Panc1 (cell line): Measurements from ENCODE around the gene NECTIN1. TPM values are rescaled to one million over a fixed set of nuclear protein-coding genes. Genes with fewer than 3 reads are reported as not detected.

Experiments used
- ATAC-seq: fragments of 200-7000 bp; cut with Tn5 transposase; 2 replicates; pipeline ENCODE4 v1.9.1; 2020; ENCODE audit warnings: mild to moderate bottlenecking, moderate library complexity
- BruUV-seq: library from RNA; stranded (reverse); fragments of 400-500 nt; replicated peaks from 2 replicates; lab custom pipeline; 2021; lab: Mats Ljungman, UMichigan
- CTCF ChIA-PET: fragments of 300-600 bp; sonication (Branson Sonifier 250); formaldehyde crosslinking; loops from one replicate; lab custom pipeline; 2022; ENCODE audit warnings: antibody characterized with exemption; lab: Charles Lee
- POLR2A ChIA-PET: fragments of 300-600 bp; sonication (Branson Sonifier 250); formaldehyde crosslinking; loops from one replicate; lab custom pipeline; 2022; ENCODE audit warnings: antibody characterized with exemption; lab: Charles Lee
- DNase-seq: peaks from one replicate; pipeline ENCODE4 v3.0.0-alpha.2; 2010; ENCODE audit warnings: low read depth, low spot score
- H3K27ac ChIP-seq: 2 replicates; pipeline ENCODE4 v1.5.1; 2011; ENCODE audit warnings: mild to moderate bottlenecking, low read length, inconsistent platforms
- H3K27me3 ChIP-seq: fragments of 200-500 bp; sonication (Bioruptor generic); 2 replicates; pipeline ENCODE4 v1.6.0; 2014; ENCODE audit warnings: low read length, inconsistent platforms; ENCODE audit not compliant: control insufficient read depth, insufficient read depth
- H3K36me3 ChIP-seq: fragments of 200-500 bp; sonication (Bioruptor generic); 2 replicates; pipeline ENCODE4 v1.5.1; 2014; ENCODE audit warnings: inconsistent platforms, mild to moderate bottlenecking, low read length, moderate library complexity; ENCODE audit not compliant: control insufficient read depth, insufficient read depth
- H3K4me1 ChIP-seq: 2 replicates; pipeline ENCODE4 v1.5.1; 2011; ENCODE audit warnings: inconsistent platforms, mild to moderate bottlenecking, low read length, moderate library complexity; ENCODE audit not compliant: control insufficient read depth, insufficient read depth
- H3K4me3 ChIP-seq, 2 experiments: 2 replicates each; pipeline ENCODE4 v1.5.1; 2011 to 2012; ENCODE audit warnings: low read depth in 2 of 2, low read length in 2 of 2, mild to moderate bottlenecking in 2 of 2, inconsistent platforms in 1 of 2, moderate library complexity in 1 of 2
- H3K9me3 ChIP-seq: fragments of 200-500 bp; sonication (Bioruptor generic); 2 replicates; pipeline ENCODE4 v1.5.1; 2014; ENCODE audit warnings: low read depth, mild to moderate bottlenecking, inconsistent platforms, low read length, moderate library complexity; ENCODE audit not compliant: control insufficient read depth, insufficient read depth
- CTCF ChIP-seq: fragments of 450-650 bp; IDR thresholded peaks from 2 replicates; pipeline ENCODE4 v1.5.1; 2017; ENCODE audit warnings: mild to moderate bottlenecking
- POLR2AphosphoS5 ChIP-seq: IDR thresholded peaks from 2 replicates; pipeline ENCODE4 v1.6.1; 2012; ENCODE audit warnings: mild to moderate bottlenecking, low read depth, low read length, moderate library complexity
- SIN3A ChIP-seq: IDR thresholded peaks from 2 replicates; pipeline ENCODE4 v1.6.1; 2012; ENCODE audit warnings: low read depth, mild to moderate bottlenecking, low read length, moderate library complexity, borderline replicate concordance; ENCODE audit not compliant: insufficient read depth
- TCF7L2 ChIP-seq: IDR thresholded peaks from 2 replicates; pipeline ENCODE4 v1.6.1; 2011; ENCODE audit warnings: mild to moderate bottlenecking, low read depth, low read length, inconsistent platforms
- in situ Hi-C: cut with HindIII; loops from 2 replicates; pipeline ENCODE4 v1.10.0; 2016; ENCODE audit warnings: low sequenced_read_pairs, low pct_unique_long_range_greater_than_20kb
- intact Hi-C: fragments of 100-400 bp; cut with micrococcal nuclease; formaldehyde crosslinking; loops from one replicate; pipeline ENCODE4 v1.10.0; 2022; ENCODE audit not compliant: unreplicated experiment
- total RNA-seq: library from RNA; stranded (reverse); gene quantifications from one replicate; pipeline ENCODE4 v1.2.1, GENCODE V29; 2021; ENCODE audit not compliant: unreplicated experiment
- TF ChIP-seq, protein P1 (sequence below), 2 experiments: IDR thresholded peaks; 2 replicates each; pipeline ENCODE4 v1.6.1; 2011 to 2012; ENCODE audit warnings: low read depth in 2 of 2, control low read depth in 1 of 2, low read length in 1 of 2, mild to moderate bottlenecking in 1 of 2, moderate library complexity in 1 of 2; ENCODE audit not compliant: insufficient read depth in 1 of 2

Gene NECTIN1
- total RNA-seq, 1 experiment from 2014 or later: 14.6 TPM

DNA sequence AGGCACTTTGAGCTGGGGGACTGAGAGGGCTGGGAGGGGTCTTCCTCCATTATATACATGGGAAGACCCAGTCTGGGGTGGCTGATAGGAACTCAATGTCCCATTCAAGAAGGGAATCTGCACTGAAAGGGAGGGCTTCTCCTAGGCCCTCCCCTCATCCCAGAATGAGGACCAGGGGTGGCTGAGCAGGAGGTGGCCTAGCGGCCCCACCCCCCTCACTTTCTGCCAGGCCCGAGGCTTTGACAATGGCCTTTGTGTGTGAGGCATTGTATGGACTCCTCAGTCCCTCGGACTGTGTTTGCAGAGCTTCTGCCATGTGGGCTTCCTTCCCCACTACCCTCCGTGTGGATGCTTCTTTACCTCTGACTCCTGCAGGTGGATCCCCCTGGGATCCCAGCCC, 65.7 kb downstream of the NECTIN1 start:
- in situ Hi-C loops: no loop called here
- BruUV-seq: no TSS peak

GRCh38 chr11:119661226-119661625, 67.8 kb downstream of the NECTIN1 start:
- BruUV-seq: no TSS peak
- Histone ChIP-seq H3K36me3 (no peaks in the 10 kb centered on the region), H3K27me3 (no peaks in the 10 kb centered on the region), H3K4me3 (no peak overlapping the region), H3K4me1 (no peaks in the 10 kb centered on the region), H3K27ac (no peak overlapping the region), H3K9me3 (no peaks in the 10 kb centered on the region)
- ChIA-PET CTCF (interaction anchor here (0.6 kb wide), 1 partner anchor 179 kb away, joined by 12 read pairs; no protein-coding TSS in a partner anchor), POLR2A (no interaction called here)
- TF ChIP-seq SIN3A (no peak), TCF7L2 (no peak), POLR2AphosphoS5 (no peak), CTCF (no peak)
- TF ChIP-seq, protein P1, sequence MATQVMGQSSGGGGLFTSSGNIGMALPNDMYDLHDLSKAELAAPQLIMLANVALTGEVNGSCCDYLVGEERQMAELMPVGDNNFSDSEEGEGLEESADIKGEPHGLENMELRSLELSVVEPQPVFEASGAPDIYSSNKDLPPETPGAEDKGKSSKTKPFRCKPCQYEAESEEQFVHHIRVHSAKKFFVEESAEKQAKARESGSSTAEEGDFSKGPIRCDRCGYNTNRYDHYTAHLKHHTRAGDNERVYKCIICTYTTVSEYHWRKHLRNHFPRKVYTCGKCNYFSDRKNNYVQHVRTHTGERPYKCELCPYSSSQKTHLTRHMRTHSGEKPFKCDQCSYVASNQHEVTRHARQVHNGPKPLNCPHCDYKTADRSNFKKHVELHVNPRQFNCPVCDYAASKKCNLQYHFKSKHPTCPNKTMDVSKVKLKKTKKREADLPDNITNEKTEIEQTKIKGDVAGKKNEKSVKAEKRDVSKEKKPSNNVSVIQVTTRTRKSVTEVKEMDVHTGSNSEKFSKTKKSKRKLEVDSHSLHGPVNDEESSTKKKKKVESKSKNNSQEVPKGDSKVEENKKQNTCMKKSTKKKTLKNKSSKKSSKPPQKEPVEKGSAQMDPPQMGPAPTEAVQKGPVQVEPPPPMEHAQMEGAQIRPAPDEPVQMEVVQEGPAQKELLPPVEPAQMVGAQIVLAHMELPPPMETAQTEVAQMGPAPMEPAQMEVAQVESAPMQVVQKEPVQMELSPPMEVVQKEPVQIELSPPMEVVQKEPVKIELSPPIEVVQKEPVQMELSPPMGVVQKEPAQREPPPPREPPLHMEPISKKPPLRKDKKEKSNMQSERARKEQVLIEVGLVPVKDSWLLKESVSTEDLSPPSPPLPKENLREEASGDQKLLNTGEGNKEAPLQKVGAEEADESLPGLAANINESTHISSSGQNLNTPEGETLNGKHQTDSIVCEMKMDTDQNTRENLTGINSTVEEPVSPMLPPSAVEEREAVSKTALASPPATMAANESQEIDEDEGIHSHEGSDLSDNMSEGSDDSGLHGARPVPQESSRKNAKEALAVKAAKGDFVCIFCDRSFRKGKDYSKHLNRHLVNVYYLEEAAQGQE (IDR thresholded peaks at IDR 0.05; ENCODE audit: insufficient read depth in 1 of 2, low read depth in 2 of 2, low read length in 1 of 2): no peak
- no peak for DNase-seq
- in situ Hi-C loops: no loop called here
- ATAC-seq: no peak
- intact Hi-C loops: no loop called here

More for the DNA sequence above, 65.7 kb downstream of the NECTIN1 start:
- H3K9me3 ChIP-seq: no peaks in the 10 kb centered on the region
- intact Hi-C loops: no loop called here
- no peak overlapping the region for H3K4me3 ChIP-seq
- no peaks in the 10 kb centered on the region for H3K36me3 ChIP-seq
- no peaks in the 10 kb centered on the region for H3K27me3 ChIP-seq
- TF ChIP-seq, protein P1 (IDR thresholded peaks at IDR 0.05; ENCODE audit: insufficient read depth in 1 of 2, low read depth in 2 of 2, low read length in 1 of 2): no peak
- no peak for TF ChIP-seq CTCF
- TF ChIP-seq TCF7L2: no peak
- no peak for TF ChIP-seq POLR2AphosphoS5
- no peak for TF ChIP-seq SIN3A
- ATAC-seq: no peak
- DNase-seq: no peak
- H3K4me1 ChIP-seq: no peaks in the 10 kb centered on the region
- H3K27ac ChIP-seq: no peak overlapping the region
- CTCF ChIA-PET: interaction anchor here (0.7 to 1.4 kb wide), 4 partner anchors 22 to 445 kb away, joined by 3 to 6 read pairs (median 3); no protein-coding TSS in a partner anchor
- POLR2A ChIA-PET: no interaction called here
